ENCODE data around the gene TMC8. TPM values are rescaled to one million over a fixed set of nuclear protein-coding genes. Genes with fewer than 3 reads are reported as not detected.

The TMC8 gene
- total RNA-seq, 2 donors from 2014 or later: 126 to 250 TPM

- H3K36me3 Mint-ChIP-seq (ENCODE audit: low read depth): peaks cover 84% of the 10 kb centered on the region
- ATAC-seq (replicated peaks): no peak
These were observed 5.2 kb upstream of the TMC8 start for GRCh38 chr17:78125138-78125913.

GRCh38 chr17:78125976-78126894 is 4.3 kb upstream of the TMC8 start:
- Mint-ChIP-seq H3K4me1 (peaks cover 30% of the 10 kb centered on the region), H3K4me3 (peak overlapping the region; percentile 88), H3K27me3 (no peaks in the 10 kb centered on the region), H3K27ac (peak overlapping the region; percentile 50), H3K36me3 (ENCODE audit: low read depth) (peaks cover 84% of the 10 kb centered on the region), H3K9me3 (no peaks in the 10 kb centered on the region)
- ATAC-seq (replicated peaks): no peak

More at GRCh38 chr17:78125138-78125913, 5.2 kb upstream of the TMC8 start:
- H3K4me3 Mint-ChIP-seq: peak overlapping the region; percentile 88
- H3K27ac Mint-ChIP-seq: no peak overlapping the region
- no peaks in the 10 kb centered on the region for H3K9me3 Mint-ChIP-seq
- peaks cover 33% of the 10 kb centered on the region for H3K4me1 Mint-ChIP-seq
- H3K27me3 Mint-ChIP-seq: no peaks in the 10 kb centered on the region

- H3K27ac Mint-ChIP-seq: peak overlapping the region; percentile 81
- peak overlapping the region; percentile 88 for H3K4me3 Mint-ChIP-seq
- no peaks in the 10 kb centered on the region for H3K27me3 Mint-ChIP-seq
- H3K9me3 Mint-ChIP-seq: no peaks in the 10 kb centered on the region
- peaks cover 82% of the 10 kb centered on the region for H3K36me3 Mint-ChIP-seq (ENCODE audit: low read depth)
- H3K4me1 Mint-ChIP-seq: peaks cover 24% of the 10 kb centered on the region
- ATAC-seq (replicated peaks): no peak
These were observed 3.7 kb upstream of the TMC8 start for GRCh38 chr17:78126895-78127238.

GRCh38 chr17:78127239-78127887 is 3.2 kb upstream of the TMC8 start:
- Mint-ChIP-seq H3K27me3 (no peaks in the 10 kb centered on the region), H3K4me3 (peak overlapping the region; percentile 88), H3K27ac (peak overlapping the region; percentile 81), H3K9me3 (no peaks in the 10 kb centered on the region), H3K36me3 (ENCODE audit: low read depth) (peaks cover 79% of the 10 kb centered on the region), H3K4me1 (peaks cover 22% of the 10 kb centered on the region)
- ATAC-seq (replicated peaks): peak; percentile 25

GRCh38 chr17:78127888-78128550 is 2.6 kb upstream of the TMC8 start:
- H3K27me3 Mint-ChIP-seq: no peaks in the 10 kb centered on the region
- H3K27ac Mint-ChIP-seq: peak overlapping the region; percentile 81
- ATAC-seq (replicated peaks): no peak
- peaks cover 79% of the 10 kb centered on the region for H3K36me3 Mint-ChIP-seq (ENCODE audit: low read depth)
- peak overlapping the region; percentile 88 for H3K4me3 Mint-ChIP-seq
- H3K4me1 Mint-ChIP-seq: peaks cover 18% of the 10 kb centered on the region
- no peaks in the 10 kb centered on the region for H3K9me3 Mint-ChIP-seq

GRCh38 chr17:78128551-78129350 is 1.8 kb upstream of the TMC8 start, which contains the start of gene TMC6:
Gene TMC6, minus strand, starts transcription at chr17:78128755. Its CDS starts 1,923 bp downstream, at chr17:78126832.
- no peaks in the 10 kb centered on the region for H3K27me3 Mint-ChIP-seq
- peaks cover 14% of the 10 kb centered on the region for H3K4me1 Mint-ChIP-seq
- H3K36me3 Mint-ChIP-seq (ENCODE audit: low read depth): peaks cover 79% of the 10 kb centered on the region
- no peaks in the 10 kb centered on the region for H3K9me3 Mint-ChIP-seq
- ATAC-seq (replicated peaks): peak; percentile 55
- H3K27ac Mint-ChIP-seq: peak within 1 kb of the TSS; percentile 81
- H3K4me3 Mint-ChIP-seq: peak within 1 kb of the TSS; percentile 99

DNA sequence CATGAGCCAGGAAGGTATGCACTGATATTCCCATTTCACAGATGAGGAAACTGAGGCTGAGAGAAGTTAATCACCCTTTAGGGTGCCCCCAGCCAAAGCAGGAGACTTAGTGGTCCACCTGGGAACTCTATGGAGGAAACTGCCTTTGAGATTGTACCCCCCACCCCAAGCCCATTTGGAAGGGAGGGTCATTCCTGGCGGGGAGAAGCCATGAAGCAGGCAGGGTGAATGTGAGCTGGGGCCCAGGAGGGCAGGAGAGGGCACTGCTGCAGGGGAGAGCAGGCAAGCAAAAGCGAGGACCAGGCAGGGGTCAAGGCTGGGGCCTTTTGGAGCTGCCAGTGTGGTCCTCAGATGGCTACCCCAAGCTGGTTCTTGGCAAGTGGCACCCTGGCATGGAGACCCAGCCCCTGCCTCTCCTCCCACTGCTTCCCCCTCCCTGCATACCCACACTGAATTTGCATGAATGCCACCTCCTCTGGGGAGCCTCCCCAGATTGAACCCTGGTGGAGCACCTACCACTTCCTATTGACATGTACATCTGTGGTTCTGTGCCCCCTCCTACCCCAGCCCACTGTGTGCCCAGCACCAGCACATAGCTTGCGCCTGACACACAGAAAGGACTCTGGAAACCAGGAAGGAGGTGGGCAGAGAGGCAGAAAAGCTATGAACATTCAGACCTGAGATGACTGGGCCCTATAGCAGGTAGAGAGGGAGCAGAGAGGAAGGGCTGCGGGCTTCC is 1.1 kb upstream of the TMC8 start:
- peaks cover 79% of the 10 kb centered on the region for H3K36me3 Mint-ChIP-seq (ENCODE audit: low read depth)
- H3K4me1 Mint-ChIP-seq: peaks cover 18% of the 10 kb centered on the region
- peak; percentile 27 for ATAC-seq (replicated peaks)
- peak overlapping the region; percentile 74 for H3K27ac Mint-ChIP-seq
- no peaks in the 10 kb centered on the region for H3K27me3 Mint-ChIP-seq
- H3K9me3 Mint-ChIP-seq: no peaks in the 10 kb centered on the region
- H3K4me3 Mint-ChIP-seq: peak overlapping the region; percentile 99

GRCh38 chr17:78130090-78130436 is 508 bp upstream of the TMC8 start:
- H3K36me3 Mint-ChIP-seq (ENCODE audit: low read depth): peaks cover 79% of the 10 kb centered on the region
- peak overlapping the region; percentile 74 for H3K27ac Mint-ChIP-seq
- H3K27me3 Mint-ChIP-seq: no peaks in the 10 kb centered on the region
- H3K9me3 Mint-ChIP-seq: no peaks in the 10 kb centered on the region
- no peak for ATAC-seq (replicated peaks)
- H3K4me3 Mint-ChIP-seq: peak overlapping the region; percentile 99
- H3K4me1 Mint-ChIP-seq: peaks cover 20% of the 10 kb centered on the region

GRCh38 chr17:78131172-78132083 is 857 bp downstream of the TMC8 start:
- peak; percentile 7 for ATAC-seq (replicated peaks)
- Mint-ChIP-seq H3K9me3 (no peaks in the 10 kb centered on the region), H3K27me3 (no peaks in the 10 kb centered on the region), H3K4me3 (peak overlapping the region; percentile 99), H3K4me1 (peaks cover 29% of the 10 kb centered on the region), H3K36me3 (ENCODE audit: low read depth) (peaks cover 81% of the 10 kb centered on the region), H3K27ac (peak overlapping the region; percentile 74)

DNA sequence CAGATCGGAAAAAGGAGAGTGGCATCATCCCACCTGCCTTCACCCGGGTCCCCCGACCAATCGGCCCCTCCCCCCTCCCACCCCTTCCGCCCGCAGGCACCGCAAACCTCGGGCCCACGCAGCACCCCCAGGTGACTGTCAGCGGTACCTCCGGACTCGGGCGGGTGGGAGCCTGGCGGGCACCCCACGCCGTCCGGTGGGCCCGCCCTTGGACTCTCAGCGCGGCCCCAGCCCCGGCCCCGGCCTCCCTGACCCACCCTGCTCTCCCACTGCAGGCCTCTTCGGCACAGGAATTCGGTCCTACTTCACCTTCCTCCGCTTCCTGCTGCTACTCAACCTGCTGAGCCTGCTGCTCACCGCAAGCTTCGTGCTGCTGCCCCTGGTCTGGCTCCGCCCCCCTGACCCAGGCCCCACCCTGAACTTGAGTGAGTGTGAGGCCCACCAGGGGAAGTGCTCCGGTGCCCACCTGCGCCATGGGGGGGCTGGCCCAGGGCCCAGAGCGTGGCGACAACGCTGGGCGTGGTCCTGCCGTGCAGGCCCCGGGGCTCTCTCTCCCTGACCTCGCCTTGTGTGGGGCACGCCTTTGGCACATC is 1.6 kb downstream of the TMC8 start:
- H3K27ac Mint-ChIP-seq: peak overlapping the region; percentile 62
- no peaks in the 10 kb centered on the region for H3K9me3 Mint-ChIP-seq
- no peaks in the 10 kb centered on the region for H3K27me3 Mint-ChIP-seq
- peak overlapping the region; percentile 99 for H3K4me3 Mint-ChIP-seq
- ATAC-seq (replicated peaks): peak; percentile 6
- H3K4me1 Mint-ChIP-seq: peaks cover 29% of the 10 kb centered on the region
- H3K36me3 Mint-ChIP-seq (ENCODE audit: low read depth): peaks cover 81% of the 10 kb centered on the region

DNA sequence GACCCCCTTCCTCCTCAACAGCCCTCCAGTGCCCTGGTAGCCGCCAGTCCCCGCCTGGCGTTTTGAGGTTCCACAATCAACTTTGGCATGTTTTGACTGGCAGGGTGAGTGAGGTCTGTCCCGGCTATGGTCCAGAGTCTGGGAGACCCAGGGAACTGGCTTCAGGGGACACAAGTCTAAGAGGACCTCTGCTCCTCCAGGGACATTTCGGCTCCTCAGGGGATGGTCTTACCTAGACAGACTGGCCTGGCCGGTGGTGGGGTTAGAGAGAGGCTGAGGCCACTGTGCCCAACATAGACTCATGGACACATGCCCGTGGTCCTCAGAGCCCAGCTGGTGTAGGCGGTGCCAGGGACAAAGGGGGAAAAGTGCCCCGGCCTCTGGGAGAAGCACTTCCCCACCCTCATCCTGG is 2.2 kb downstream of the TMC8 start:
- ATAC-seq (replicated peaks): no peak
- H3K4me1 Mint-ChIP-seq: peaks cover 29% of the 10 kb centered on the region
- no peaks in the 10 kb centered on the region for H3K9me3 Mint-ChIP-seq
- H3K27me3 Mint-ChIP-seq: no peaks in the 10 kb centered on the region
- peak overlapping the region; percentile 99 for H3K4me3 Mint-ChIP-seq
- H3K36me3 Mint-ChIP-seq (ENCODE audit: low read depth): peaks cover 80% of the 10 kb centered on the region
- peak overlapping the region; percentile 62 for H3K27ac Mint-ChIP-seq
